ENCODE measurements around the gene HMGCS2.

HMGCS2 gene

GRCh38 chr1:119752592-119752991 is 16.1 kb downstream of the HMGCS2 start:
- DNase-seq: no peak

GRCh38 chr1:119748040-119748439 is 20.7 kb downstream of the HMGCS2 start:
- no peak for DNase-seq

- DNase-seq: no peak
These were observed 21.3 kb downstream of the HMGCS2 start for GRCh38 chr1:119747451-119747850.

GRCh38 chr1:119745034-119745433 is 23.7 kb downstream of the HMGCS2 start:
- DNase-seq: no peak

- DNase-seq: no peak
These were observed 24.1 kb downstream of the HMGCS2 start for GRCh38 chr1:119744598-119744942.

- peak; percentile 58 for DNase-seq
These were observed 24.7 kb downstream of the HMGCS2 start for GRCh38 chr1:119743776-119744597.

GRCh38 chr1:119743308-119743707 is 25.4 kb downstream of the HMGCS2 start:
- DNase-seq: no peak

- no peak for DNase-seq
These were observed 26.0 kb downstream of the HMGCS2 start for GRCh38 chr1:119742677-119743076.

- no peak for DNase-seq
These were observed 26.5 kb downstream of the HMGCS2 start for GRCh38 chr1:119742202-119742601.

GRCh38 chr1:119740896-119741780 is 27.6 kb downstream of the HMGCS2 start:
- no peak for DNase-seq

- no peak for DNase-seq
These were observed 28.4 kb downstream of the HMGCS2 start for GRCh38 chr1:119740261-119740660.

- no peak for DNase-seq
These were observed 29.6 kb downstream of the HMGCS2 start for GRCh38 chr1:119739150-119739549.

GRCh38 chr1:119738100-119738720 is 30.5 kb downstream of the HMGCS2 start:
- no peak for DNase-seq

- DNase-seq: no peak
These were observed 31.5 kb downstream of the HMGCS2 start for GRCh38 chr1:119737040-119737682.

- no peak for DNase-seq
These were observed 32.1 kb downstream of the HMGCS2 start for GRCh38 chr1:119736649-119737039.

GRCh38 chr1:119735217-119735616 is 33.5 kb downstream of the HMGCS2 start:
- no peak for DNase-seq

- no peak for DNase-seq
These were observed 35.0 kb downstream of the HMGCS2 start for GRCh38 chr1:119733754-119734153.

- DNase-seq: no peak
These were observed 36.1 kb downstream of the HMGCS2 start for GRCh38 chr1:119732465-119733168.

- DNase-seq: no peak
These were observed 36.8 kb downstream of the HMGCS2 start for GRCh38 chr1:119731741-119732430.

GRCh38 chr1:119731060-119731459 is 37.6 kb downstream of the HMGCS2 start:
- DNase-seq: no peak

GRCh38 chr1:119729044-119729443 is 39.7 kb downstream of the HMGCS2 start:
- DNase-seq: no peak

- no peak for DNase-seq
These were observed 40.7 kb downstream of the HMGCS2 start for GRCh38 chr1:119727991-119728390.
